ENCODE data around the gene KRTAP10-6. TPM values are rescaled to one million over a fixed set of nuclear protein-coding genes. Genes with fewer than 3 reads are reported as not detected.

KRTAP10-6 gene
- total and polyA plus RNA-seq, 10 donors = not detected

- no peak for DNase-seq
- WGBS, 5 donors = 79 to 90% (median 88%) methylated on average over 8 of the region's 8 CpGs
- Histone ChIP-seq H3K27me3 (replicated peaks in 1 of 7) (peaks cover 0 to 46% (median 21%) of the 10 kb centered on the region in 7 donors), H3K27ac (no peak overlapping the region), H3K36me3 (no peaks in the 10 kb centered on the region), H3K9me3 (peaks cover 0 to 14% (median 4%) of the 10 kb centered on the region in 8 donors), H3K4me1 (no peaks in the 10 kb centered on the region), H3K4me3 (no peak overlapping the region)
- no peak for TF ChIP-seq POLR2AphosphoS5 (IDR thresholded peaks at IDR 0.05)
- TF ChIP-seq, protein P1, sequence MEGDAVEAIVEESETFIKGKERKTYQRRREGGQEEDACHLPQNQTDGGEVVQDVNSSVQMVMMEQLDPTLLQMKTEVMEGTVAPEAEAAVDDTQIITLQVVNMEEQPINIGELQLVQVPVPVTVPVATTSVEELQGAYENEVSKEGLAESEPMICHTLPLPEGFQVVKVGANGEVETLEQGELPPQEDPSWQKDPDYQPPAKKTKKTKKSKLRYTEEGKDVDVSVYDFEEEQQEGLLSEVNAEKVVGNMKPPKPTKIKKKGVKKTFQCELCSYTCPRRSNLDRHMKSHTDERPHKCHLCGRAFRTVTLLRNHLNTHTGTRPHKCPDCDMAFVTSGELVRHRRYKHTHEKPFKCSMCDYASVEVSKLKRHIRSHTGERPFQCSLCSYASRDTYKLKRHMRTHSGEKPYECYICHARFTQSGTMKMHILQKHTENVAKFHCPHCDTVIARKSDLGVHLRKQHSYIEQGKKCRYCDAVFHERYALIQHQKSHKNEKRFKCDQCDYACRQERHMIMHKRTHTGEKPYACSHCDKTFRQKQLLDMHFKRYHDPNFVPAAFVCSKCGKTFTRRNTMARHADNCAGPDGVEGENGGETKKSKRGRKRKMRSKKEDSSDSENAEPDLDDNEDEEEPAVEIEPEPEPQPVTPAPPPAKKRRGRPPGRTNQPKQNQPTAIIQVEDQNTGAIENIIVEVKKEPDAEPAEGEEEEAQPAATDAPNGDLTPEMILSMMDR (IDR thresholded peaks at IDR 0.05 in 8 of 11, conservative IDR thresholded peaks at IDR 0.05 in 3 of 11) = no peak
- no peak for TF ChIP-seq POLR2A (IDR thresholded peaks at IDR 0.05)
- intact Hi-C loops (cut with DNase I; ENCODE audit: low total_unique reads) = loop anchor here (5.0 kb wide), 1 partner anchor 133 kb away; no protein-coding TSS in a partner anchor
Measured at GRCh38 chr21:44599264-44600029, 7.1 kb upstream of the KRTAP10-6 start.

DNA sequence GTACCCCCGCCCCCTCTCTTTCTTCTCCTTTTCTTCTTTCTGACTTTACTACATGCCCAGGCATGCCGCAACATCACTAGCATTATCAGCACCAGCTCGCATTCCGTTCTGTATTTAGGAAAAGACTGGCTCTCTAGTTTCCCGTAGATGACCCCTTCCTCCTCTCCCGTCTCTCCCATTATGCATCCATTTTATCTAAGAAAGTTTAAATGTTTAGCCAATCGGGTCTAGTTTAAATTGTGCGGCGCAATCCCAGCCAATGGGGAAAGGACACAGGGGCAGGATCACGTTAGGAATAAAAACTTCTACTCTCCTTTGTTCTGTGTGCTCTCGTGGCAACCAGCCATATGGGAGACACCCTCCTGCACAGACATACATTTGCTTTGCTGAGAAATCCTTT lies 5.8 kb upstream of the KRTAP10-6 start:
- no peaks in the 10 kb centered on the region for H3K36me3 ChIP-seq
- WGBS, 5 donors = 80 to 88% (median 83%) methylated on average over 11 of the region's 11 CpGs

GRCh38 chr21:44596068-44596725 lies 3.9 kb upstream of the KRTAP10-6 start:
- H3K9me3 ChIP-seq = peaks cover 0 to 11% (median 0%) of the 10 kb centered on the region in 8 donors
- DNase-seq = no peak
- H3K4me1 ChIP-seq = no peaks in the 10 kb centered on the region
- WGBS, 5 donors = 57 to 84% (median 82%) methylated on average over 9 of the region's 9 CpGs
- no peak overlapping the region for H3K4me3 ChIP-seq
- H3K36me3 ChIP-seq = no peaks in the 10 kb centered on the region
- TF ChIP-seq POLR2AphosphoS5 (IDR thresholded peaks at IDR 0.05) (no peak), POLR2A (IDR thresholded peaks at IDR 0.05) (no peak)
- TF ChIP-seq, protein P1 (IDR thresholded peaks at IDR 0.05 in 8 of 11, conservative IDR thresholded peaks at IDR 0.05 in 3 of 11) = no peak
- no peak overlapping the region for H3K27ac ChIP-seq
- intact Hi-C loops (cut with DNase I; ENCODE audit: low total_unique reads) = no loop called here
- H3K27me3 ChIP-seq (replicated peaks in 1 of 7) = peaks cover 0 to 35% (median 3%) of the 10 kb centered on the region in 7 donors

More for the DNA sequence above, 5.8 kb upstream of the KRTAP10-6 start:
- Histone ChIP-seq H3K27me3 (replicated peaks in 1 of 7) (peaks cover 0 to 38% (median 14%) of the 10 kb centered on the region in 7 donors), H3K27ac (no peak overlapping the region), H3K4me3 (no peak overlapping the region), H3K4me1 (no peaks in the 10 kb centered on the region), H3K9me3 (peaks cover 0 to 11% (median 0%) of the 10 kb centered on the region in 8 donors)
- intact Hi-C loops (cut with DNase I; ENCODE audit: low total_unique reads) = no loop called here
- no peak for DNase-seq
- TF ChIP-seq POLR2AphosphoS5 (IDR thresholded peaks at IDR 0.05) (no peak), POLR2A (IDR thresholded peaks at IDR 0.05) (no peak)
- TF ChIP-seq, protein P1 (IDR thresholded peaks at IDR 0.05 in 8 of 11, conservative IDR thresholded peaks at IDR 0.05 in 3 of 11) = no peak

GRCh38 chr21:44595524-44595923 lies 3.2 kb upstream of the KRTAP10-6 start:
- TF ChIP-seq POLR2AphosphoS5 (IDR thresholded peaks at IDR 0.05) = no peak
- TF ChIP-seq POLR2A (IDR thresholded peaks at IDR 0.05) = no peak
- TF ChIP-seq, protein P1 (IDR thresholded peaks at IDR 0.05 in 8 of 11, conservative IDR thresholded peaks at IDR 0.05 in 3 of 11) = no peak
- intact Hi-C loops (cut with DNase I; ENCODE audit: low total_unique reads) = no loop called here
- Histone ChIP-seq H3K9me3 (peaks cover 0 to 11% (median 0%) of the 10 kb centered on the region in 8 donors), H3K27me3 (replicated peaks in 1 of 7) (peaks cover 0 to 39% (median under 1%) of the 10 kb centered on the region in 7 donors), H3K4me3 (no peak overlapping the region), H3K36me3 (no peaks in the 10 kb centered on the region), H3K4me1 (no peaks in the 10 kb centered on the region), H3K27ac (no peak overlapping the region)
- 78 to 91% (median 86%) methylated on average over 6 of the region's 6 CpGs for WGBS, 5 donors
- no peak for DNase-seq
